ENCODE results near the gene ARHGEF19.
"Not testable (repeated sequence)": the region's sequence is repeated elsewhere in the genome, so short reads cannot be mapped to it uniquely, and the experiment has no call there.

ARHGEF19 gene

DNA sequence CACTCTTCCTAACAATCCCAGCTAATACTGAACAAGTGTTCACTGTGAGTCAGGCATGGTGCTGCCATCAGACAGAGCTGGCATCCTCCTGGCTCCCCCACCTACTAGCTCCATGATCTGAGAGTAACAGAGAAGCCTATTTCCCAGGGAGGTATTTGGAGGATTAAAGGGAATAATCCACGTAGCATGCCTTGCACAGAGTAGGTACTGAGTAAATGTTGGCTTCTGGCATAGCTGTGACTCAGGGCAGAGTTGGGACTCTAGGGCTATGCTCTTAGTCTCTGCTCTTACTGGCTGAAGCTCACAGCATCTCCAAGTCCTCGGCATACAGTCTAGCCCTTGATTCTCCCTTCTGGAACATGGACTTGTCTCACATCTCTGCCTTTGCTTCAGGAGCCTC, 8.2 kb downstream of the ARHGEF19 start:
- Histone ChIP-seq H3K27me3 (ENCODE audit: control insufficient read depth, insufficient read depth, low read length) (no peaks in the 10 kb centered on the region), H3K36me3 (ENCODE audit: control insufficient read depth, insufficient read depth, low read length) (peaks cover 22% of the 10 kb centered on the region), H3K4me1 (ENCODE audit: control insufficient read depth, insufficient read depth, low read length) (peaks cover 7% of the 10 kb centered on the region; the same call in 1 of the 2 replicates), H3K9me3 (ENCODE audit: control insufficient read depth, insufficient read depth, low read length) (no peaks in the 10 kb centered on the region), H3K27ac (ENCODE audit: low read length) (no peak overlapping the region), H3K4me3 (ENCODE audit: low read length) (no peak overlapping the region)
- DNase-seq (ENCODE audit: low read depth, low spot score) = no peak
- WGBS (ENCODE audit: insufficient coverage, insufficient read length) = no CpG with 5 or more reads among the region's 2 CpGs

DNA sequence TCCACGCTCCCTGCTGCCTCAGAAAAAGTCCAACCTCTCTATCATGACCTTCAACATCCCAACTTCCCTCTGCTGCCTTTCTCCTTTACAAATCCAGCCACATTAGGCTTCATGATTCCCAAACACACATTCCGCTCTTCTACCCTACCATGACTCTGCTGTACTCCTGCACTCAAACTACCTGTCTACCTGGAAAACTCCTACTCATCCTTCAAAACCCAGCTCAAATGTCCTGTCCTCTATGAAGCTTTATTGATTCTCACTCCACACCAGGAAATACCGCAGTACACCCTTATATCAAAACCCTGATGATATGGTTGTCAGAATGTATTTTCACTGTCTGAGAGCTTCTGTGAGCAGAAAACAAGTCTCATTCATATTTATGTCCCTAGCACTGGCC, 8.9 kb downstream of the ARHGEF19 start:
- H3K4me1 ChIP-seq (ENCODE audit: control insufficient read depth, insufficient read depth, low read length) = peaks cover 7% of the 10 kb centered on the region; the same call in 1 of the 2 replicates
- H3K27ac ChIP-seq (ENCODE audit: low read length) = no peak overlapping the region
- DNase-seq (ENCODE audit: low read depth, low spot score) = no peak
- WGBS (ENCODE audit: insufficient coverage, insufficient read length) = no CpG with 5 or more reads among the region's 3 CpGs
- no peaks in the 10 kb centered on the region for H3K9me3 ChIP-seq (ENCODE audit: control insufficient read depth, insufficient read depth, low read length)
- no peak overlapping the region for H3K4me3 ChIP-seq (ENCODE audit: low read length)
- H3K36me3 ChIP-seq (ENCODE audit: control insufficient read depth, insufficient read depth, low read length) = peaks cover 26% of the 10 kb centered on the region
- H3K27me3 ChIP-seq (ENCODE audit: control insufficient read depth, insufficient read depth, low read length) = no peaks in the 10 kb centered on the region

- Histone ChIP-seq H3K27ac (ENCODE audit: low read length) (no peak overlapping the region), H3K27me3 (ENCODE audit: control insufficient read depth, insufficient read depth, low read length) (no peaks in the 10 kb centered on the region), H3K4me3 (ENCODE audit: low read length) (no peak overlapping the region), H3K36me3 (ENCODE audit: control insufficient read depth, insufficient read depth, low read length) (peaks cover 26% of the 10 kb centered on the region), H3K9me3 (ENCODE audit: control insufficient read depth, insufficient read depth, low read length) (no peaks in the 10 kb centered on the region), H3K4me1 (ENCODE audit: control insufficient read depth, insufficient read depth, low read length) (peaks cover 5% of the 10 kb centered on the region; the same call in 1 of the 2 replicates)
- WGBS (ENCODE audit: insufficient coverage, insufficient read length) = no CpG with 5 or more reads among the region's 24 CpGs
- no peak for DNase-seq (ENCODE audit: low read depth, low spot score)
Observed at GRCh38 chr1:16202281-16203210, 9.9 kb downstream of the ARHGEF19 start.

GRCh38 chr1:16199700-16200099, 12.8 kb downstream of the ARHGEF19 start:
- no peak for DNase-seq (ENCODE audit: low read depth, low spot score)
- no peaks in the 10 kb centered on the region for H3K9me3 ChIP-seq (ENCODE audit: control insufficient read depth, insufficient read depth, low read length)
- no peaks in the 10 kb centered on the region for H3K27me3 ChIP-seq (ENCODE audit: control insufficient read depth, insufficient read depth, low read length)
- no peaks in the 10 kb centered on the region for H3K4me1 ChIP-seq (ENCODE audit: control insufficient read depth, insufficient read depth, low read length)
- H3K36me3 ChIP-seq (ENCODE audit: control insufficient read depth, insufficient read depth, low read length) = peaks cover 25% of the 10 kb centered on the region
- H3K27ac ChIP-seq (ENCODE audit: low read length) = no peak overlapping the region
- no peak overlapping the region for H3K4me3 ChIP-seq (ENCODE audit: low read length)
- 100% methylated on average over 1 of the region's 4 CpGs for WGBS (ENCODE audit: insufficient coverage, insufficient read length)

GRCh38 chr1:16199157-16199501, 13.3 kb downstream of the ARHGEF19 start:
- no peak overlapping the region for H3K27ac ChIP-seq (ENCODE audit: low read length)
- H3K9me3 ChIP-seq (ENCODE audit: control insufficient read depth, insufficient read depth, low read length) = no peaks in the 10 kb centered on the region
- DNase-seq (ENCODE audit: low read depth, low spot score) = no peak
- H3K36me3 ChIP-seq (ENCODE audit: control insufficient read depth, insufficient read depth, low read length) = peaks cover 19% of the 10 kb centered on the region
- WGBS (ENCODE audit: insufficient coverage, insufficient read length) = no CpG with 5 or more reads among the region's 1 CpG
- no peak overlapping the region for H3K4me3 ChIP-seq (ENCODE audit: low read length)
- no peaks in the 10 kb centered on the region for H3K4me1 ChIP-seq (ENCODE audit: control insufficient read depth, insufficient read depth, low read length)
- no peaks in the 10 kb centered on the region for H3K27me3 ChIP-seq (ENCODE audit: control insufficient read depth, insufficient read depth, low read length)

GRCh38 chr1:16198444-16199156, 13.9 kb downstream of the ARHGEF19 start:
- H3K36me3 ChIP-seq (ENCODE audit: control insufficient read depth, insufficient read depth, low read length) = peaks cover 18% of the 10 kb centered on the region
- no peak overlapping the region for H3K4me3 ChIP-seq (ENCODE audit: low read length)
- WGBS (ENCODE audit: insufficient coverage, insufficient read length) = no CpG with 5 or more reads among the region's 8 CpGs
- no peaks in the 10 kb centered on the region for H3K4me1 ChIP-seq (ENCODE audit: control insufficient read depth, insufficient read depth, low read length)
- DNase-seq (ENCODE audit: low read depth, low spot score) = no peak
- H3K27me3 ChIP-seq (ENCODE audit: control insufficient read depth, insufficient read depth, low read length) = no peaks in the 10 kb centered on the region
- no peak overlapping the region for H3K27ac ChIP-seq (ENCODE audit: low read length)
- H3K9me3 ChIP-seq (ENCODE audit: control insufficient read depth, insufficient read depth, low read length) = no peaks in the 10 kb centered on the region

DNA sequence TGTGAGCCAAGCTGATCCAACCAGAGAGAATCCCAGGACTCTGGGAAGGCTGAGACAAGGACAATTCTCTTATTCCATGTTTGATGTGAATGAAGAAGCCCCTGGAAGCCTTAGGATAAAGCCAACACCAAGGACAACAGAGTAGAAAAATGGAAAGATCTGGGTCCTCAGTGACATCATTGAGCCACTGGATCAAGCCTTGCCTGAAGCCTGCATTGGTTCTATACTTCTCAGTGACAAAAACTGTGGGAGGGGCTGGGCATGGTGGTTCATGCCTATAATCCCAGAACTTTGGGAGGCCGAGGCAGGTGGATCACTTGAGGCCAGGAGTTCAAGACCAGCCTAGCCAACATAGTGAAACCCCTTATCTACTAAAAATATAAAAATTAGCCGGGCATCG, 15.6 kb downstream of the ARHGEF19 start:
- Histone ChIP-seq H3K27ac (ENCODE audit: low read length) (no peak overlapping the region), H3K4me3 (ENCODE audit: low read length) (no peak overlapping the region), H3K36me3 (ENCODE audit: control insufficient read depth, insufficient read depth, low read length) (peaks cover 11% of the 10 kb centered on the region), H3K4me1 (ENCODE audit: control insufficient read depth, insufficient read depth, low read length) (no peaks in the 10 kb centered on the region), H3K9me3 (ENCODE audit: control insufficient read depth, insufficient read depth, low read length) (no peaks in the 10 kb centered on the region), H3K27me3 (ENCODE audit: control insufficient read depth, insufficient read depth, low read length) (no peaks in the 10 kb centered on the region)
- no peak for DNase-seq (ENCODE audit: low read depth, low spot score)
- no CpG with 5 or more reads among the region's 3 CpGs for WGBS (ENCODE audit: insufficient coverage, insufficient read length)

DNA sequence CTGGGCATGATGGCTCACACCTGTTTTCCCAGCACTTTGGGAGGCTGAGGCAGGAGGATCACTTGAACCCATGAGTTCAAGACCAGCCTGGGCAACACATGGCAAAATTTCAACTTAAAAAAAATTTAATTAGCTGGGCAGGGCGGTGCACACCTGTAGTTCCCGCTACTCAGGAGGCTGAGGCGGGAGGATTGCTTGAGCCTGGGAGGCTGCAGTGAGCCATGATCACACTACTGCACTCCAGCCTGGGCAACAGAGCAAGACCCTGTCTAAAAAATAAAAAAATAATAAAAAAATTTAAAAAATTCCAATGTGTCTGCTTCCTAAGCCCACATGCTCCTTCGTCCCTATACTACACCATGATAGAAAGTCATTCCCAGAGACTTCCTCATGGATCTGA, 16.3 kb downstream of the ARHGEF19 start:
- DNase-seq (ENCODE audit: low read depth, low spot score); H3K27me3 ChIP-seq (ENCODE audit: control insufficient read depth, insufficient read depth, low read length); H3K27ac ChIP-seq (ENCODE audit: low read length); H3K4me1 ChIP-seq (ENCODE audit: control insufficient read depth, insufficient read depth, low read length); H3K36me3 ChIP-seq (ENCODE audit: control insufficient read depth, insufficient read depth, low read length); H3K9me3 ChIP-seq (ENCODE audit: control insufficient read depth, insufficient read depth, low read length); H3K4me3 ChIP-seq (ENCODE audit: low read length): not testable (repeated sequence)
- WGBS (ENCODE audit: insufficient coverage, insufficient read length) = no CpG with 5 or more reads among the region's 4 CpGs

DNA sequence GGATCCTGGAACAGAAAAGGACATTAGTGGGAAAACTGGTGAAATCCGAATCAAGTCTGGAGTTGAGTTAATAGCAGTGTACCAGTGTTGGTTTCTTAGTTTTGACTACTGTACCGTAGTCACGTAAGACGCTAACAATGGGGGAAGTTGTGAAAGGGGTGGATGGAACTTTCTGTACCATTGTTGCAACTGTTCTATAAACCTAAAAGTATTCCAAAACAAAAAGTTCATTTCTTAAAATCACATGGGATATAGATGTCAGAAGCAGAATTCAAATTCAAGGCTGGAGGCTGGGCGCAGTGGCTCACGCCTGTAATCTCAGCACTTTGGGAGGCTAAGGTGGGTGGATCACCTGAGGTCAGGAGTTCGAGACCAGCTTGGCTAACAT, 16.9 kb downstream of the ARHGEF19 start:
- H3K27me3 ChIP-seq (ENCODE audit: control insufficient read depth, insufficient read depth, low read length) = no peaks in the 10 kb centered on the region
- WGBS (ENCODE audit: insufficient coverage, insufficient read length) = no CpG with 5 or more reads among the region's 7 CpGs
- no peak for DNase-seq (ENCODE audit: low read depth, low spot score)

GRCh38 chr1:16191916-16192546, 20.4 kb downstream of the ARHGEF19 start:
- no peak for DNase-seq (ENCODE audit: low read depth, low spot score)
- no CpG with 5 or more reads among the region's 6 CpGs for WGBS (ENCODE audit: insufficient coverage, insufficient read length)

More for the DNA sequence above, 16.9 kb downstream of the ARHGEF19 start:
- peaks cover 4% of the 10 kb centered on the region; the same call in 1 of the 2 replicates for H3K36me3 ChIP-seq (ENCODE audit: control insufficient read depth, insufficient read depth, low read length)
- no peaks in the 10 kb centered on the region for H3K4me1 ChIP-seq (ENCODE audit: control insufficient read depth, insufficient read depth, low read length)
- H3K4me3 ChIP-seq (ENCODE audit: low read length) = no peak overlapping the region
- H3K9me3 ChIP-seq (ENCODE audit: control insufficient read depth, insufficient read depth, low read length) = no peaks in the 10 kb centered on the region
- H3K27ac ChIP-seq (ENCODE audit: low read length) = no peak overlapping the region

More at GRCh38 chr1:16191916-16192546, 20.4 kb downstream of the ARHGEF19 start:
- H3K9me3 ChIP-seq (ENCODE audit: control insufficient read depth, insufficient read depth, low read length) = no peaks in the 10 kb centered on the region
- no peaks in the 10 kb centered on the region for H3K27me3 ChIP-seq (ENCODE audit: control insufficient read depth, insufficient read depth, low read length)
- H3K4me1 ChIP-seq (ENCODE audit: control insufficient read depth, insufficient read depth, low read length) = no peaks in the 10 kb centered on the region
- no peak overlapping the region for H3K4me3 ChIP-seq (ENCODE audit: low read length)
- H3K36me3 ChIP-seq (ENCODE audit: control insufficient read depth, insufficient read depth, low read length) = no peaks in the 10 kb centered on the region
- H3K27ac ChIP-seq (ENCODE audit: low read length) = no peak overlapping the region

Data from iPS DF 6.9 (cell line).